NB4 (cell line): ENCODE results near the gene CDHR2.

Experiments
- POLR2A ChIP-seq: IDR thresholded peaks from 2 replicates; pipeline ENCODE4 v1.6.1; 2011; ENCODE audit warnings: mild to moderate bottlenecking; ENCODE audit not compliant: insufficient read length; ENCODE audit errors: extremely low read depth
- TF ChIP-seq, protein P1 (sequence below): IDR thresholded peaks from one replicate; pipeline ENCODE4 v1.5.1; 2012; ENCODE audit warnings: low read depth, low read length

DNA sequence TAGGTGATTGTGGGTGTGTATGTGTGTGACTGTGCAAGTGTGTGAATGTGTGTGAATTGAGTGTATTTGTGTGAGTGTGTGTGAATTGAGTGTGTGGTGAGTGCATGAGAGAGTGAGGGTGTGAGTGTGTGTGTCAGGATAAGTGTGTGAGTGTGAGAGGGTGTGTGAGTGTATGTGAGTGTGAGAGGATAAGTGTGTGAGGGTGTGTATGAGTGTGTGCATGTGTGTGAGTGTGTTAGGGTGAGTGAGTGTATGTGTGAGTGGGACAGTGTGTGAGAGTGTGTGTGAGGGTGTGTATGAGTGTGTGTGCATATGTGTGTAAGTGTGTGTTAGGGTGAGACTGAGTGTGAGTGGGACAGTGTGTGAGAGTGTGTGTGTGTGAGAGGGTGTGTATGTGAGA, 39.2 kb downstream of the CDHR2 start:
- TF ChIP-seq, protein P1, sequence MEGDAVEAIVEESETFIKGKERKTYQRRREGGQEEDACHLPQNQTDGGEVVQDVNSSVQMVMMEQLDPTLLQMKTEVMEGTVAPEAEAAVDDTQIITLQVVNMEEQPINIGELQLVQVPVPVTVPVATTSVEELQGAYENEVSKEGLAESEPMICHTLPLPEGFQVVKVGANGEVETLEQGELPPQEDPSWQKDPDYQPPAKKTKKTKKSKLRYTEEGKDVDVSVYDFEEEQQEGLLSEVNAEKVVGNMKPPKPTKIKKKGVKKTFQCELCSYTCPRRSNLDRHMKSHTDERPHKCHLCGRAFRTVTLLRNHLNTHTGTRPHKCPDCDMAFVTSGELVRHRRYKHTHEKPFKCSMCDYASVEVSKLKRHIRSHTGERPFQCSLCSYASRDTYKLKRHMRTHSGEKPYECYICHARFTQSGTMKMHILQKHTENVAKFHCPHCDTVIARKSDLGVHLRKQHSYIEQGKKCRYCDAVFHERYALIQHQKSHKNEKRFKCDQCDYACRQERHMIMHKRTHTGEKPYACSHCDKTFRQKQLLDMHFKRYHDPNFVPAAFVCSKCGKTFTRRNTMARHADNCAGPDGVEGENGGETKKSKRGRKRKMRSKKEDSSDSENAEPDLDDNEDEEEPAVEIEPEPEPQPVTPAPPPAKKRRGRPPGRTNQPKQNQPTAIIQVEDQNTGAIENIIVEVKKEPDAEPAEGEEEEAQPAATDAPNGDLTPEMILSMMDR, result no peak
- TF ChIP-seq POLR2A, result no peak
